HepG2 (cell line): ENCODE data around the gene IL1A. TPM values are rescaled to one million over a fixed set of nuclear protein-coding genes. Genes with fewer than 3 reads are reported as not detected.

ENCODE experiments used
- CEBPB ChIP-seq: IDR thresholded peaks from 2 replicates; pipeline ENCODE4 v1.6.1; 2011; ENCODE audit warnings: low read depth, low read length, improper control_type of control experiment, borderline replicate concordance
- ELF3 ChIP-seq: IDR thresholded peaks from 2 replicates; pipeline ENCODE4 v1.6.1; 2016; ENCODE audit warnings: missing genetic modification reagents, missing compliant biosample characterization
- GPBP1L1 ChIP-seq: sonication (generic); formaldehyde crosslinking; IDR thresholded peaks from 2 replicates; pipeline ENCODE4 v1.5.0; 2020; ENCODE audit warnings: mild to moderate bottlenecking, missing genetic modification reagents
- HMG20A ChIP-seq: IDR thresholded peaks from 2 replicates; pipeline ENCODE4 v1.6.1; 2016; ENCODE audit warnings: borderline replicate concordance
- IRF2 ChIP-seq: IDR thresholded peaks from 2 replicates; pipeline ENCODE4 v1.6.1; 2018; ENCODE audit warnings: missing genetic modification reagents, missing compliant biosample characterization
- MXD1 ChIP-seq: sonication (generic); formaldehyde crosslinking; IDR thresholded peaks from 2 replicates; pipeline ENCODE4 v1.4.0; 2020; ENCODE audit warnings: mild to moderate bottlenecking, missing genetic modification reagents
- NFE2 ChIP-seq: sonication (generic); formaldehyde crosslinking; IDR thresholded peaks from 2 replicates; pipeline ENCODE4 v1.4.0; 2020; ENCODE audit warnings: missing genetic modification reagents
- PREB ChIP-seq: sonication (generic); formaldehyde crosslinking; IDR thresholded peaks from 2 replicates; pipeline ENCODE4 v1.4.0; 2020; ENCODE audit warnings: missing genetic modification reagents
- REPIN1 ChIP-seq: sonication (generic); formaldehyde crosslinking; IDR thresholded peaks from 2 replicates; pipeline ENCODE4 v1.8.0; 2022; ENCODE audit warnings: missing genetic modification reagents, low read depth, mild to moderate bottlenecking, borderline replicate concordance
- TARDBP ChIP-seq: sonication (generic); formaldehyde crosslinking; IDR thresholded peaks from 2 replicates; pipeline ENCODE4 v1.8.0; 2022; ENCODE audit warnings: mild to moderate bottlenecking, missing genetic modification reagents
- TBX3 ChIP-seq: fragments of 450-650 bp; IDR thresholded peaks from 2 replicates; pipeline ENCODE4 v1.6.1; 2017; ENCODE audit warnings: antibody characterized with exemption, mild to moderate bottlenecking, inconsistent platforms, borderline replicate concordance
- ZBTB14 ChIP-seq: sonication (generic); formaldehyde crosslinking; IDR thresholded peaks from 2 replicates; pipeline ENCODE4 v1.4.0; 2020; ENCODE audit warnings: missing genetic modification reagents
- ZNF224 ChIP-seq: sonication (generic); formaldehyde crosslinking; IDR thresholded peaks from 2 replicates; pipeline ENCODE4 v1.5.0; 2020; ENCODE audit warnings: mild to moderate bottlenecking, missing genetic modification reagents
- ZNF382 ChIP-seq: sonication (generic); formaldehyde crosslinking; IDR thresholded peaks from 2 replicates; pipeline ENCODE4 v1.5.0; 2020; ENCODE audit warnings: missing genetic modification reagents, mild to moderate bottlenecking, borderline replicate concordance
- ZNF629 ChIP-seq: sonication (generic); formaldehyde crosslinking; conservative IDR thresholded peaks from 2 replicates; pipeline ENCODE4 v1.5.0; 2020; ENCODE audit warnings: missing genetic modification reagents
- ZNF644 ChIP-seq: IDR thresholded peaks from 2 replicates; pipeline ENCODE4 v1.6.1; 2016; ENCODE audit warnings: low read depth
- ZNF646 ChIP-seq: sonication (generic); formaldehyde crosslinking; IDR thresholded peaks from 2 replicates; pipeline ENCODE4 v1.9.0; 2021; ENCODE audit warnings: mild to moderate bottlenecking, missing genetic modification reagents
- ZNF761 ChIP-seq: sonication (generic); formaldehyde crosslinking; conservative IDR thresholded peaks from 2 replicates; pipeline ENCODE4 v1.4.0; 2020; ENCODE audit warnings: mild to moderate bottlenecking, missing genetic modification reagents
- ZZZ3 ChIP-seq: sonication (generic); formaldehyde crosslinking; IDR thresholded peaks from 2 replicates; pipeline ENCODE4 v1.4.0; 2020; ENCODE audit warnings: missing genetic modification reagents, mild to moderate bottlenecking, borderline replicate concordance
- polyA plus RNA-seq, 8 experiments: library from polyadenylated mRNA; depleted of rRNA in 3 of 8; stranded (reverse) in 7 of 8; unstranded in 1 of 8; fragments of >200 nt; fragmentation: Illumina TruSeq in 4 of 8; extraction: Trizol in 4 of 8; gene quantifications; 2 replicates each; pipeline versions ENCODE4 v1.2.1 to v1.2.3, GENCODE V29; 2011 to 2016; ENCODE audit warnings: low read depth in 4 of 8, missing spikeins in 1 of 8, mixed read lengths in 1 of 8; ENCODE audit not compliant: insufficient read depth in 1 of 8
- total RNA-seq, 5 experiments: library from RNA; depleted of rRNA; stranded (reverse); fragments of >200 nt; fragmentation: Illumina TruSeq; extraction: Trizol; gene quantifications; 2 replicates each; pipeline ENCODE4 v1.2.3, GENCODE V29; 2016; ENCODE audit warnings: low read depth in 1 of 5

IL1A gene
- total and polyA plus RNA-seq, 2 of the 13 experiments (the other 11 are each of a cell fraction or from before 2014, with no cell fraction given) = not detected

GRCh38 chr2:112724591-112725525, 59.4 kb downstream of the IL1A start (continued):
- 0 out of 2 replicates have a peak, but pooled peaks have one; percentile 26 for TF ChIP-seq MXD1
- TF ChIP-seq HMG20A = no peak
- TF ChIP-seq PREB (CRISPR knock-in tag) = no peak
- TF ChIP-seq TARDBP (CRISPR knock-in tag) = 0 out of 2 replicates have a peak, but pooled peaks have one; percentile 16
- no peak for TF ChIP-seq ZBTB14
- TF ChIP-seq CEBPB = no peak
- no peak for TF ChIP-seq ZNF382 (CRISPR knock-in tag)
- TF ChIP-seq ZNF224 (CRISPR knock-in tag) = no peak
- TF ChIP-seq ELF3 (CRISPR knock-in tag) = no peak
- TF ChIP-seq REPIN1 (CRISPR knock-in tag) = 0 out of 2 replicates have a peak, but pooled peaks have one; percentile 22
- TF ChIP-seq ZNF761 (CRISPR knock-in tag) = no peak
- TF ChIP-seq GPBP1L1 = no peak
- TF ChIP-seq TBX3 = no peak
- TF ChIP-seq ZZZ3 (CRISPR knock-in tag) = 0 out of 2 replicates have a peak, but pooled peaks have one; percentile 59
- no peak for TF ChIP-seq IRF2 (CRISPR knock-in tag)
- TF ChIP-seq ZNF644 = no peak
- no peak for TF ChIP-seq ZNF629 (CRISPR knock-in tag)
- TF ChIP-seq ZNF646 = no peak
- no peak for TF ChIP-seq NFE2 (CRISPR knock-in tag)
